GM12878 (cell line): ENCODE data around the gene COL8A2. TPM values are rescaled to one million over a fixed set of nuclear protein-coding genes. Genes with fewer than 3 reads are reported as not detected.

Experiments used
- ATAC-seq: fragments of 200-7000 bp; cut with Tn5 transposase; 3 replicates; pipeline ENCODE4 v1.9.1; 2020; ENCODE audit warnings: mild to moderate bottlenecking, moderate library complexity
- BruUV-seq: library from RNA; stranded (reverse); fragments of 400-500 nt; replicated peaks from 2 replicates; lab custom pipeline; 2021; lab: Mats Ljungman, UMichigan
- CTCF ChIA-PET: fragments of 300-600 bp; sonication (Branson Sonifier 250); formaldehyde crosslinking; extraction: SDS; loops from one replicate; lab custom pipeline; 2021; ENCODE audit warnings: inconsistent platforms; lab: Yijun Ruan, JAX
- POLR2A ChIA-PET: fragments of 350-600 bp; formaldehyde crosslinking; extraction: SDS; loops from one replicate; lab custom pipeline; 2021; ENCODE audit warnings: inconsistent platforms; lab: Charles Lee
- RAD21 ChIA-PET: fragments of 300-600 bp; sonication (Branson Sonifier 250); formaldehyde crosslinking; loops from one replicate; lab custom pipeline; 2023; ENCODE audit warnings: antibody characterized with exemption; ENCODE audit not compliant: unreplicated experiment; lab: Charles Lee
- SMC1A ChIA-PET: fragments of 300-600 bp; sonication (Branson Sonifier 250); formaldehyde crosslinking; loops from one replicate; lab custom pipeline; 2023; ENCODE audit not compliant: unreplicated experiment, uncharacterized antibody; lab: Charles Lee
- DNase-seq: peaks from one replicate; pipeline ENCODE4 v3.0.0-alpha.2; 2011; ENCODE audit warnings: low read depth, low spot score
- FAIRE-seq: peaks from 3 replicates; lab custom pipeline; 2011; peaks lifted over from hg19 to GRCh38; lab: Jason Lieb, UNC
- H2AFZ ChIP-seq: 2 replicates; pipeline ENCODE4 v1.6.0; 2011; ENCODE audit warnings: low read depth, low read length, control low read depth; ENCODE audit not compliant: control insufficient read depth
- H3K27ac ChIP-seq: 2 replicates; pipeline ENCODE4 v1.5.1; 2011; ENCODE audit warnings: control low read depth; ENCODE audit not compliant: control insufficient read depth, insufficient read depth
- H3K27me3 ChIP-seq, 2 experiments: replicated peaks in 1 of 2; 2 replicates each; pipeline versions ENCODE4 v1.6.0 to v1.6.1; 2011; ENCODE audit warnings: low read length in 1 of 2; ENCODE audit not compliant: control insufficient read depth in 2 of 2, insufficient read depth in 2 of 2
- H3K36me3 ChIP-seq, 2 experiments: 2 replicates each; pipeline ENCODE4 v1.5.1; 2011; ENCODE audit warnings: low read length in 1 of 2; ENCODE audit not compliant: control insufficient read depth in 2 of 2, insufficient read depth in 2 of 2
- H3K4me1 ChIP-seq: 2 replicates; pipeline ENCODE4 v1.6.1; 2011; ENCODE audit warnings: mild to moderate bottlenecking, low read length, moderate library complexity, mixed read lengths; ENCODE audit not compliant: control insufficient read depth, insufficient read depth
- H3K4me2 ChIP-seq: 2 replicates; pipeline ENCODE4 v1.6.0; 2011; ENCODE audit warnings: control low read depth; ENCODE audit not compliant: control insufficient read depth, insufficient read depth
- H3K4me3 ChIP-seq: fragments of 200-600 bp; sonication (generic); 2 replicates; pipeline ENCODE4 v1.5.1; 2016
- H3K79me2 ChIP-seq: 2 replicates; pipeline ENCODE4 v1.6.0; 2011; ENCODE audit warnings: low read length; ENCODE audit not compliant: control insufficient read depth, insufficient read depth
- H3K9ac ChIP-seq: 2 replicates; pipeline ENCODE4 v1.8.0; 2011; ENCODE audit warnings: low read length, control low read depth, mixed read lengths; ENCODE audit not compliant: control insufficient read depth, insufficient read depth
- H3K9me3 ChIP-seq: replicated peaks from 3 replicates; pipeline ENCODE4 v1.5.1; 2011; ENCODE audit warnings: mild to moderate bottlenecking, low read length; ENCODE audit not compliant: control insufficient read depth, insufficient read depth
- H4K20me1 ChIP-seq: 2 replicates; pipeline ENCODE4 v1.6.0; 2011; ENCODE audit not compliant: control insufficient read depth, insufficient read depth
- ATF3 ChIP-seq: IDR thresholded peaks from 2 replicates; pipeline ENCODE4 v1.6.1; 2011; ENCODE audit warnings: low read depth, mild to moderate bottlenecking, low read length, moderate library complexity, borderline replicate concordance; ENCODE audit errors: extremely low read depth
- CBX5 ChIP-seq: sonication (generic); IDR thresholded peaks from 2 replicates; pipeline ENCODE4 v1.6.1; 2016; ENCODE audit warnings: low read depth, moderate library complexity, mild to moderate bottlenecking, inconsistent platforms
- CHD4 ChIP-seq: fragments of 200-600 bp; sonication (generic); IDR thresholded peaks from 2 replicates; pipeline ENCODE4 v1.6.1; 2016; ENCODE audit warnings: mild to moderate bottlenecking
- CTCF ChIP-seq, 3 experiments: IDR thresholded peaks in 2 of 3; conservative IDR thresholded peaks in 1 of 3; 2 replicates each; pipeline ENCODE4 v1.5.1; 2011; ENCODE audit warnings: low read depth in 3 of 3, low read length in 3 of 3, mild to moderate bottlenecking in 3 of 3, control low read depth in 2 of 3, moderate library complexity in 2 of 3, inconsistent platforms in 1 of 3, mixed read lengths in 1 of 3; ENCODE audit not compliant: control insufficient read depth in 2 of 3, insufficient read depth in 1 of 3; ENCODE audit errors: extremely low read depth in 1 of 3
- FOS ChIP-seq: IDR thresholded peaks from 3 replicates; pipeline ENCODE4 v1.6.1; 2011; ENCODE audit warnings: borderline replicate concordance; ENCODE audit not compliant: insufficient read length; ENCODE audit errors: extremely low read depth
- GABPA ChIP-seq: IDR thresholded peaks from 2 replicates; pipeline ENCODE4 v1.6.1; 2014; ENCODE audit warnings: antibody characterized with exemption, low read depth, mild to moderate bottlenecking, inconsistent platforms
- GATAD2B ChIP-seq: fragments of 450-650 bp; conservative IDR thresholded peaks from 2 replicates; pipeline ENCODE4 v1.6.1; 2017; ENCODE audit warnings: low read depth, mild to moderate bottlenecking, moderate library complexity
- IKZF1 ChIP-seq: fragments of 450-650 bp; conservative IDR thresholded peaks from 2 replicates; pipeline ENCODE4 v1.6.1; 2017; ENCODE audit warnings: antibody characterized with exemption, mild to moderate bottlenecking
- IRF4 ChIP-seq: IDR thresholded peaks from 2 replicates; pipeline ENCODE4 v1.6.1; 2011; ENCODE audit warnings: low read depth, low read length
- KLF5 ChIP-seq: fragments of 450-650 bp; IDR thresholded peaks from 2 replicates; pipeline ENCODE4 v1.6.1; 2014; ENCODE audit warnings: mild to moderate bottlenecking; ENCODE audit not compliant: partially characterized antibody
- MEF2B ChIP-seq: fragments of 450-650 bp; IDR thresholded peaks from 2 replicates; pipeline ENCODE4 v1.6.1; 2018; ENCODE audit warnings: mild to moderate bottlenecking, moderate library complexity; ENCODE audit not compliant: partially characterized antibody, poor library complexity, severe bottlenecking
- NBN ChIP-seq: fragments of 450-650 bp; IDR thresholded peaks from 2 replicates; pipeline ENCODE4 v1.6.1; 2016
- NFXL1 ChIP-seq: fragments of 450-650 bp; IDR thresholded peaks from 2 replicates; pipeline ENCODE4 v1.6.1; 2017; ENCODE audit warnings: antibody characterized with exemption, mild to moderate bottlenecking, borderline replicate concordance
- POU2F2 ChIP-seq: IDR thresholded peaks from 3 replicates; pipeline ENCODE4 v1.6.1; 2011; ENCODE audit warnings: low read depth, mild to moderate bottlenecking, low read length, borderline replicate concordance
- RAD21 ChIP-seq: IDR thresholded peaks from 2 replicates; pipeline ENCODE4 v1.6.1; 2011; ENCODE audit warnings: mild to moderate bottlenecking, low read depth, low read length, moderate library complexity; ENCODE audit not compliant: insufficient read depth
- RB1 ChIP-seq: fragments of 450-650 bp; formaldehyde crosslinking; IDR thresholded peaks from 2 replicates; pipeline ENCODE4 v1.6.1; 2017; ENCODE audit warnings: mild to moderate bottlenecking, borderline replicate concordance
- RUNX3 ChIP-seq: IDR thresholded peaks from 2 replicates; pipeline ENCODE4 v1.6.1; 2012; ENCODE audit warnings: low read length, inconsistent platforms
- SMARCA5 ChIP-seq: fragments of 450-650 bp; IDR thresholded peaks from 2 replicates; pipeline ENCODE4 v1.6.1; 2017; ENCODE audit warnings: mild to moderate bottlenecking
- ZNF274 ChIP-seq: IDR thresholded peaks from one replicate; pipeline ENCODE4 v1.8.0; 2011; ENCODE audit not compliant: insufficient read length, insufficient read depth
- ZZZ3 ChIP-seq: IDR thresholded peaks from 2 replicates; pipeline ENCODE4 v1.6.1; 2011; ENCODE audit warnings: low read depth; ENCODE audit not compliant: control insufficient read depth, insufficient read length
- WGBS: methylation state at CpG from one replicate; pipeline ENCODE4 v1.1.6; 2016; ENCODE audit warnings: low lambda C conversion rate; ENCODE audit not compliant: insufficient replicate concordance, insufficient coverage; ENCODE audit errors: missing lambda C conversion rate; 5-methylcytosine and 5-hydroxymethylcytosine counted together
- in situ Hi-C: fragments of 300-500 bp; cut with MboI; formaldehyde crosslinking; loops from 9 replicates; pipeline ENCODE4 v1.14.3; 2018; ENCODE audit warnings: mixed read lengths
- intact Hi-C: fragments of 100-400 bp; cut with micrococcal nuclease; formaldehyde crosslinking; loops from one replicate; pipeline ENCODE4 v1.14.2; 2022; ENCODE audit not compliant: unreplicated experiment
- polyA plus RNA-seq, 11 experiments: library from polyadenylated mRNA; depleted of rRNA in 4 of 11; unstranded in 6 of 11; stranded (reverse) in 5 of 11; fragments of >200 nt; fragmentation: Nextera tagmentation in 4 of 11; fragmentation: Illumina TruSeq in 1 of 11; extraction: Ambion mirVana in 4 of 11; extraction: Trizol in 1 of 11; gene quantifications; 1 replicate in 1 of 11; 2 replicates in 10 of 11; pipeline versions ENCODE4 v1.2.1 to v1.2.3, GENCODE V29; 2011 to 2016; ENCODE audit warnings: inconsistent platforms in 2 of 11, missing spikeins in 2 of 11, low read depth in 1 of 11
- total RNA-seq, 4 experiments: library from RNA; depleted of rRNA in 3 of 4; stranded (reverse); fragments of >200 nt in 3 of 4; fragmentation: Illumina TruSeq in 1 of 4; extraction: Trizol in 1 of 4; gene quantifications; 2 replicates each; pipeline versions ENCODE4 v1.2.1 to v1.2.3, GENCODE V29; 2013 to 2021

The COL8A2 gene
- total and polyA plus RNA-seq, 10 of the 15 experiments (the other 5 are each of a cell fraction or from before 2014, with no cell fraction given) = 0.01 TPM; not detected in 9

GRCh38 chr1:36099681-36100341 lies 25.2 kb downstream of the COL8A2 start:
- Histone ChIP-seq H3K9ac (no peak overlapping the region), H2AFZ (peak overlapping the region; percentile 59), H3K9me3 (no peaks in the 10 kb centered on the region), H3K27ac (no peak overlapping the region), H4K20me1 (no peaks in the 10 kb centered on the region), H3K79me2 (no peaks in the 10 kb centered on the region), H3K36me3 (peaks cover 0 to 3% of the 10 kb centered on the region in 2 experiments; a peak in 2 of 4 replicates), H3K4me1 (no peaks in the 10 kb centered on the region), H3K27me3 (no peaks in the 10 kb centered on the region), H3K4me2 (no peak overlapping the region), H3K4me3 (no peak overlapping the region)
- DNase-seq = no peak
- ATAC-seq = peak; percentile 96
- intact Hi-C loops (loop anchor here (1.0 to 5.0 kb wide), 4 partner anchors 34 to 322 kb away; no protein-coding TSS in a partner anchor), in situ Hi-C loops (loop anchor here (10.0 kb wide), 1 partner anchor 185 kb away; no protein-coding TSS in a partner anchor)
- ChIA-PET CTCF (interaction anchor here (0.6 to 5.4 kb wide), 8 partner anchors 11 to 324 kb away, joined by 3 to 56 read pairs (median 4); no protein-coding TSS in a partner anchor), SMC1A (interaction anchor here (1.1 to 2.0 kb wide), 6 partner anchors 35 to 186 kb away, joined by 3 to 9 read pairs (median 4); partner anchors contain the start of genes THRAP3 and TRAPPC3), POLR2A (no interaction called here), RAD21 (interaction anchor here (0.7 to 2.3 kb wide), 5 partner anchors 35 to 242 kb away, joined by 3 to 12 read pairs (median 4); no protein-coding TSS in a partner anchor)
- BruUV-seq = no TSS peak
- FAIRE-seq = peak; percentile 80
- 26% methylated on average over 13 of the region's 18 CpGs for WGBS
- no peak for TF ChIP-seq CBX5
- TF ChIP-seq ZNF274 = no peak
- no peak for TF ChIP-seq NBN
- no peak for TF ChIP-seq GATAD2B
- no peak for TF ChIP-seq ATF3
- TF ChIP-seq RUNX3 = no peak
- peak; percentile 82 to 88 (median 86) for TF ChIP-seq CTCF (IDR thresholded peaks at IDR 0.05 in 2 of 3, conservative IDR thresholded peaks at IDR 0.05 in 1 of 3; ENCODE audit: control insufficient read depth in 2 of 3, extremely low read depth in 1 of 3, insufficient read depth in 1 of 3, low read depth in 3 of 3, low read length in 3 of 3)
- no peak for TF ChIP-seq MEF2B
- 0 out of 2 replicates have a peak, but pooled peaks have one; percentile 33 for TF ChIP-seq IKZF1
- TF ChIP-seq CHD4 = no peak
- no peak for TF ChIP-seq NFXL1
- peak; percentile 13; the same call in 1 of the 2 replicates for TF ChIP-seq IRF4
- no peak for TF ChIP-seq ZZZ3
- 0 out of 2 replicates have a peak, but pooled peaks have one; percentile 33 for TF ChIP-seq RB1
- TF ChIP-seq RAD21 = peak; percentile 95
- 0 out of 2 replicates have a peak, but pooled peaks have one; percentile 69 for TF ChIP-seq SMARCA5
- no peak for TF ChIP-seq GABPA
- TF ChIP-seq POU2F2 = no peak
- no peak for TF ChIP-seq FOS
- TF ChIP-seq KLF5 = peak; percentile 55
